ENCODE data around the gene PDE9A.

PDE9A gene

DNA sequence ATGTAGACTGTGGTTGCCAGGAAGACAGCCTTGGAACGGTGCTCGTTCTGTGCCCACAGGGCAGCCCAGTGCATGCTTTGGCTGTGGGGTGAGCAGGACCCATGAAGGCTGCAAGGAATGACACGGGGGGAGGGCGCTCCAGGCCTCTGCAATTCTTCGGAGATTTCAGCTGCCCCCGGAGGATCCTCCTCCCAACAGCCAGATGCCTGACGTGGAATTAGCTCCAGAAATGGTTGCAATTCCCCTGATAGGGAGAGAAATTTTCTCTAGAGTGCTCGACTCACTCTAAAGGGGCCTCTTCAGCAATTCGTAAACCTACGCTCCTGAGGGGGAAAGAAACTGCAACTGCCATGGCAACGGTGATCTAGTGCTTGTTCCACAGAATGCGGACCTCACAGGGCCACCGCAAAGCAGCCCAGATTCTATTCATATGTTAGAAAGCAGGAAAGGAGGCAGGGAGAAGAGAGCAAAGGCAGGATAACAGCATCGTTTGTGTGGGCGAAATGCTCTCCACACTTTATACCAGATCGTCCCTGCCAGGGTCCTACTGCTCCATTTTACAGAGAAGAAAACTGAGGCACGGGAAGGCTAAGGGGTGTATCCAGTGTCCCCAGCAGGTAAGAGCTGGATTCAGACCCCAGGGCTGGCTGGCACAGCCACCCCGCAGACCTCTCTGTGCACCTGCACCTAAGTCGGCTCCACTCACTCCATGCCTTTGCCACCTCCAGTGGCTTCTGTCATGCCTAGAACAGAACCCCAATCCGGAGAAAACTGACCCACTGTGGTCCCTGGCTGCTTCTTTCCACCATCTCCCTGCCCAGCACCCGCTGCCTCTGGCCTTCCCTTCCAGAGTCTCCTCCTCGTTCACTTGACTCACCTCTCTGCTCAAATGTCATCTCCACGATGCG lies 11.9 kb upstream of the PDE9A start:
- no peak for DNase-seq (ENCODE audit: low read depth, low spot score)

DNA sequence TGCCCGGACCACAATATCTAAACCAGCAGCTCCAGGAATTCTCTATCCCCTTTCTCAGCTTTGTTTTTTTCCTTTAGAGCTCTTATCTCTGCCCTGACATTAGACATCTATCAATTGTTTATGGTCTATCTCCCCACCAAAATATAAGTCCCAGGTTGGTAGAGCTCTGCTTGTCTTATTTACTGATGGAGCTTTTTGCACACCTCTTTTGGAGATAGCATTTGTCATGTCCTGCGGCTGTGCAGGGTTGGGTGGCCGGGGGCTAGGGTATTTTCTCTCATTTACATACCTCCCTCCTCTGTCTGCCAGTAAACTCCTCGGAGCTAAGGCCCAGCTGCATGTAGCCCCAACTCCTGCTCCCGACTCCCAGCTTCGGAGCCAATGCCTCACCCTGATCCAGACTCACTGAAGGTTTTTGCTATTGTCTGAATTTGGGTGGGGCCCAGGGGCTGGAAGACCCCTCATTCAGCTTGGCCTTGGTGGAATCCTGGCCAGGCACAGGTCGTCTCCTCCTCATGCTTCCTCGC lies 11.1 kb upstream of the PDE9A start:
- DNase-seq (ENCODE audit: low read depth, low spot score): no peak

DNA sequence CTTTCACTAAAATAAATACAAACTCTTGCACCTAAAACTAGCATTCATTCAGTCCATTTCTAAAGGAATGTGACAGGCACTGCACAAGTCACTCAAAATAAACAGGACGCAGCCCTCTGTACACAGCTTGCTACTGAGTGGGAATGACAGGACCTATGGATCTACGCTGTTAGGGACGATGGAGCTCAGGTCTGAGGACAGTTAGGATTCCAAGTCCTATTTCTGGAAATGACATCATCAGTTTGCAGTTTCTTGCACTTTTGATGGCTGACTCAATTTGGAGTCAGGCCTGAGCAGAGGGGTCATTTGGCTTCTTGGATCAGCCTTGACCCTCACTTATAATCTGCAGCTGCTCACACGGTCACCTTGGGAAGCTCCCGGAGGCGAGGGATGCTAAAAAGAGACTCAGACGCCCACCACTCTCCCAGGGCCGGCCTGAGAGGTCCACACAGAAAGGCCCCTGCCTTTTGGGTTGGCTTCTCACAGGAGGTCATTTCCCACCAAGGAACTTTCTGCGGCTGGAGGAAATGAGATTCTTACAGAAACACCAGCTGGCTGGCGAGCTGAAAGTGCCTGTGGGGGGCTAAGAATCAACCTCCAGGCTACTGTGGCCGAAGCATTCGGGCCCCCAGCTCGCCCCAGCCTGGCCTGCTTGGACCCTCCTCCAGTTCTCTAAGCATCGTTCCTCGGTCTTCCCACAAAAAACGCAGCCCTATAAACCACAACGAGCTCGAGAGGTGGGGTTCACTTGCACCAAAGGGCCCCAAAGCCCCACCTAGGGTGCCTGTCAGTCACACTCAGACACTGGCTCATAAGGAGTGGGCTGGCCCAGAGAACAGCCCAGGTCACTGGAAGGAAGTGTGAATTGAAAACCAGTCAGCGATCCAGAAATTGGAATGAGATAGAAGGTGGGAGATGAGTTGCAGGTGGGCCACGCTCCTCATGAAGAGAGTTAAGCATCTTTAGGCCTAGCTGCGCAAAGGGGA lies 8.9 kb upstream of the PDE9A start:
- no peak for DNase-seq (ENCODE audit: low read depth, low spot score)

DNA sequence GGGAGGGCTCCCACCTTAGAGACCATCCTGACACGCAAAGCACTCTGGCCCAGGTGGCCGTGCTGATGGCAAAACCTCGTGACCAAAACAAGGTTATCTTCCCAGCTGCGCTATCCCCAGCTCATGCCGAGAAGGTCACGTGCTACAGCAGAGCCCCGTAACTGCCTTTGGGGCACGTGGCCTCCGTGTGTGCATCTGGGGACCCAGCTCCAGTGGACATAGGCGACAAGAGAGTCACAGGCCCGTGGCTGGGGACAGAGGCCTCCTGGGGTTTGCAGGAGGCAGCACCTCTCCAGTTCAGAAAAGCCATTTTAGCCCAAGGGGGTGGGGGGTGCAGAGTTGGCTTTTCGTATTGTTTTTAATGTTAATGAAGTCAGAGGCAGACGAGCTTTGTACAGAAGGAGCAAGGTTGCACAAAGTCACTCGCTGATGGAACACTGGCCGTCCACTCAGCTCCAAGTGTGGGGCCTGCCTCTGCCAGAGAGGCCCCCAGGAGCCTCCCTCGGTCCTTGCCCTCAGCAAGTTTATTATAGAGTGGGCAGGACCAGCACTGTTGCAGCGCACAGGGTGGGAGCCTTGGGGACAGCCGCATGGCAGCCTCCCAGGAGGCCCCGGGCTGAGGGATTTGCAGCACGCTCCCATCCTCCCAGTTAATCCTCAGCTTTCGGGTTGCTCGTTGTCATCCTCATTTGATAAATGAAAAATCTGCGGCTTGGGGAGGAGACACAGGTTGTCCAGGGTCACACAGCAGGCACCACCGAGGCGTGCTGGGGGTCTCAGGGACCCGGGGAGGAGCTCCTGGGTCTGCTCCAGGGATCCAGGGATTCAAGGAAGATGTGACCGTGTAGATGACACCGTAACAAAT lies 8.0 kb upstream of the PDE9A start:
- no peak for DNase-seq (ENCODE audit: low read depth, low spot score)

DNA sequence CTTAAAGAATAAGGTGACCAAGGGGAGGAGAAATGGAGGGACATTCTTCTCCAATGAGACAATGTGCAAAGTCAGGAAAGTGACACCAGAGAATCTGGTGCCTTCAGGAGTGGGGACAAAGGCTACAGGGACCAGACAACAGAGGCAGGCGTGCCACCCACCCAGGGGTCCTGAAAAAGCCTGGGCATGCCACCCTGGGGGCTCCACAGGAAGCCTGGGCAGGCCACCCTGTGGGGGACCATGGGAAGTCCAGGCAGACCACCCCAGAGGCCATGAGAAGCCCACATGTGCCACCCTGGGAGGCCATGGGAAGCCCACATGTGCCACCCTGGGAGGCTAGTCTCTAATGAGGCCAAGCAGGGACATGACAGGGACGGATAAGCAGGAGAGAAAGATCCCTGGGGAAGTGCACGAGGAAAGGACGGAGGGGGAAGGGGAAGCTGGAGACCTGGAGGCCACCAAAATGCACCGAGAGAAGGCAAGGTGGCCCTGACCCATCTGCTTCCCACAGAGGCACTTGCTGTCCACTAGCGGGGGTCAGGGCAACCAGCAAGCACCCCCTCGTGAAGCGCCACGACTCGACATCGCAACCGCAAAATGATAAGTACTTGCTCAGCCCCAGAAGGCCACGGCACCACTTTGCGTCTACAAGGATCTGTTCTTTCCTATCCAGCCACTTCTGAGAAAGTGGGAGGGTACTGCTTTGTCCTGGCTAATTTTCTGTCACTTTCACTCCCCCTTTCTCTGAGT lies 7.2 kb upstream of the PDE9A start:
- no peak for DNase-seq (ENCODE audit: low read depth, low spot score)

DNA sequence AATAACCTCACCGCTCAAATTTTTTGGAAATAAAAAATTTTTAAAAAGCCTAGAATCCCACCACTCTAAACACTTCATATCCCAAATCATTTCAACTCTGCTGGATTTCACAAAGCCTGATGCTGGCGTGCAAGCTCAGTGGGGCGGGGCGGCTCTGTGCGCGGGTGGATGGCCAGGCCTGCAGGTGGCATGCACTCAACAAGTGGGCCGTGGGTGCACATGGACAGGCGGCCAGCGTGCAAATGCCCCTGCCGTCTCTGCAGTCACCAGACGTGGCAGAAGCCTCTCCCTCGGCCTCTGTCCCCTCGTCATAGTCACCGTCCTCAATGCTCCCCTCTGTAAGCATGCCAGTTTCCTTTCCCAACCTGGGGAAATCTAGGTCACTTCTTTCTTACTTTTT lies 6.6 kb upstream of the PDE9A start:
- no peak for DNase-seq (ENCODE audit: low read depth, low spot score)

DNA sequence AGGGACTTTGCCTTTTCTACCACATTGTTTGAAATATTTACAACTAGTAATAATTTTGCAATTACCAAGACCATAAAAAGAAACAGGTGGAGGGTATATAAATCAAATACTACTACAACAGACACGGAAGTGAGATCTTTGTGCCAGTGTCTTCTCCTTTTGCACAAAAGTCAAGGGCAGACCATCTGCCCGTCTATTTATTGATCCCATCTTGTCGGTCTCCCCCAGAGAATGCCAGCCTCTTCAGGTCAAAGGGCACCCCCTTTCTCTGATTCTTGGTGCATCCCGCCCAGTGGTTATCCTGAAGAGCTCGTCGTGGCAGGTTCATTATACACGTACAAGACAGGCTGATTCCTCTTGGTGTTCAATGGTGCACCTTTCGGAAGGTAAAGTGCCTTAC lies 4.8 kb upstream of the PDE9A start:
- DNase-seq (ENCODE audit: low read depth, low spot score): no peak

DNA sequence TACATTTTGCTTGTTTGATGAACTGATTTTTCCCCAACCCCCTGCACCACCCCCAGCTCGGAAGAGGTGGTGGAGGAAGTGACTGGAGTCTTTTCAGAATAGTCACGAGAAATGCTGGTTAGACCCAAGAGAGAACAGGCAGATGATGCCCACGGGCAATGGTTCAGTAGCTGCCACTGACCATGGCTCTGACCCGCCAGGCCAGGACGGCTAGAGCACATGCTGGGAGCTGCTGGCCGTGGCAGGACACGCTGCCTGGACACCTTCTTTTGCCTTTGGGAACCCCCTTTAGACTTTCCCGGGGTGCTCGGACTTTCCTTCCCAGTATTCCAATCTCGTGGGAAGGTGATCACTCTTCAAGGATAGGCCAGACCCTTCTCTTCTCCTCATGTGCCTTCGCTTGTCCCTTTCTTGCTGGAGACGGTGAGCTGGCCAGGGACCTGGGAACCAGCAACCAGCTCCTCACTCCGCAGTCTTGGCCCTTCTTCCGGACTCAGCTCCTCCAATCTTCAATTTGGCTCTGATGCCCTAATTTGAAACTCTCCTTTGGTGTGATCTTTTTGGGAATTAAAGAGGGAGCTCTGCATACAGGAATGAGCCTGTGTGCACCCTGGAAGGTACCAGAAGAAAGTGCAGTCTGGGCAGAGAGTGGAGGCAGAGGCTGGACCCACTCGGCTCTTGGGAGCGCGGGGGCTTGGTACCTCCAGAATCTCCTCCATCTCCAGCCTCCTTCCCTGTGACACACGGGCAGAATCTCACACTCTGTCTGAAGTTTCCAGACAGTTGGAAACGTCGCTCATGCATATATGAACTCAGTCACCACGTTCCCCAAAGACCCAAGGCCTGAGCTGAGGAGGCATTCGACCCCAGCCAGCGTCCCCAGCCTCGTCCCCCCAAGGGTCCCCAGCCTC lies 4.0 kb upstream of the PDE9A start:
- DNase-seq (ENCODE audit: low read depth, low spot score): no peak

DNA sequence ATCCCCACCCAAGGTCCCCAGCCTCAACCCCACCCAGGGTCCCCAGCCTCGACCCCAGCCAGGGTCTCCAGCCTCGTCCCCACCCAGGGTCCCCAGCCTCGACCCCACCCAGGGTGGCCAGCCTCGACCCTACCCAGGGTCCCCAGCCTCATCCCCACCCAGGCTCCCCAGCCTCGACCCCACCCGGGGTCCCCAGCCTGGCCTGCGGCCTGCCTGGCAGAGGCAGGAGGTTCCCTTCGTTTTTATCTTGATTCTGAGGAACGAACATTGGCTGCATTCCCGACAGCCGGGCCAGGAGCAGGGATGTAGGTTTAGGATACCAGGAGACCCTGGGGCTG lies 3.4 kb upstream of the PDE9A start:
- no peak for DNase-seq (ENCODE audit: low read depth, low spot score)

DNA sequence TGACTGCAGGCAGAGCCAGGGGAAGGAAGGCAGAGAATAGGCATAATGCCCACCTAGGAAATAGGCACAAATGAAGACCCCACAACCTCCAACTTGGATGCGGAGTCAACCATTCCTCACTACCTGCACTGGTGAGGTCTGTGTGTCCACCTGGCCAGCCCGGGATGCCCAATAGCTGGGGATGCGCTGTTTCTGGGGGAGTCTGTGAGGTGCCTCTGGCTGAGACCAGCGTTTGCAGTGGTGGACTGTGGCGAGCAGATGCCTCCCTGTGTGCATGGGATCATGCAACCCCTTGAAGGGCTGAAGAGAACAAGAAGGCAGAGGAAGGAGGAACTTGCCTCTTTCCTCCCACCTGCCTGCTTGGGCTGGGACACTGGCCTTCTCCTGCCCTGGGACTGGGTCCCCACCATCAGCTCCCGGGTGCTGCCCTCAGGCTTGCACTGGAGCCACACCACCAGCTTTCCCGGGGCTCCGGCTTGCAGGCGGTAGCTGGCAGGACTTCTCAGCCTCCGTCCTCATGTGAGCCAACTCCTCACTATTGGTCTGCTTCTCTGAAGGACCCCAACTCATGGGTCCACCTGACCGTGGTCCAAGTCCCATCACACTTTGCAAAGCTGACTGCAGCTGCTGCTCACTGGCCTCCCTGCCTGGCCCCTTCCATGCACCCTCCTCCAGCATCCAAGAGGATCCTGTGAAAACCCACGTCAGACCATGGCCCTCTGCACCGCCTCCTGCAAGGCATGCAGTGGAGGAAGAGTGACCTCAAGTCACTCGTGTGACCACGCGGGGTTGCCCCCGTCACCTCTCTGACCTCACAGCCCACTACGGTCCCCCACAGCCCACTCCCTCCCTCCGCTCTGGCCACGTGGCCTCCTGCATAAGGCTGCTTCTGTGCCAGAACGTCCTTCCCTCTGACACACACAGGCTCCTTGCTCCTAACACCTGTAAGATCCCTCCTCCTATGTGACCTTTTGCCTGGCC lies 2.7 kb upstream of the PDE9A start:
- DNase-seq (ENCODE audit: low read depth, low spot score): no peak

DNA sequence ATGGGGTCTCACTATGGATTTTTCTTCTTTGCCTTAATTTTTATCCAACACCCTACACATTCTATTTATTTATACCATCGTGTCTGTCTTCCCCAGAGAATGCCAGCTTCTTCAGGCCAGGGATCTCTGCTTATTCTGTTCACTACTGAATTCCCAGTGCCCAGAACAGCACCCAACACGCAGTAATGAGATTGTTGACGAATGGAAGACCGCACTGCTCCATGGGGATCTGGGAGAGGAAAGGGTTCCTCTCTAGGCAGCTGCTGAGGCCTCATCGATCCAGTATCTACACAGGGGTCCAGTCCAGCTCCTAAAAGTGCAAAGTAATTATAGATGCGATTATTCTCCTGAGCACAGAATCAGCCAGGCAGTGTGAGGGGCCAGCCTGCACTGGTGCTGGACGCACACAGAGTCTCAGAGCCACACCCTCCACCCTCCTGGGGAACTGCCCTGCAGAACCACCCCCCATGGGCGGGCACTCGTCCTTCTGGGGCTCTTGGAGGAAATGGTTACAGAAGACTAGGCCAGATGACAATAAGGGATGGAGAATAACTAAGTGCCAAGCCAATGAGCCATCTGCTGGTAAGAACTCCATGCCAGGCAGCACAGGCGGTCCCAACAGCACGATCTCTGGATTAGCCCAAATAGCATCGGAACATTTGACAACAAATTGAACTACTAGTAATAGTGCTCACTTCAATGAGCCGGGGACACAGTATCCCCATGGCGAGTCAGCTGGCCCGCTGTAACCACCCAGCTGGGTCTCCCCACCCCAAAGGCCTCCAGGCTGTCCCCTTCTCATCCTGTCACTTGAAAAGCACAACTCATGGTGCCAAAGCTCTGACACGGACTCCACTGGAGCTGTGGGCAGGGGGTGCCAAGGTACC lies 1.7 kb upstream of the PDE9A start:
- no peak for DNase-seq (ENCODE audit: low read depth, low spot score)

DNA sequence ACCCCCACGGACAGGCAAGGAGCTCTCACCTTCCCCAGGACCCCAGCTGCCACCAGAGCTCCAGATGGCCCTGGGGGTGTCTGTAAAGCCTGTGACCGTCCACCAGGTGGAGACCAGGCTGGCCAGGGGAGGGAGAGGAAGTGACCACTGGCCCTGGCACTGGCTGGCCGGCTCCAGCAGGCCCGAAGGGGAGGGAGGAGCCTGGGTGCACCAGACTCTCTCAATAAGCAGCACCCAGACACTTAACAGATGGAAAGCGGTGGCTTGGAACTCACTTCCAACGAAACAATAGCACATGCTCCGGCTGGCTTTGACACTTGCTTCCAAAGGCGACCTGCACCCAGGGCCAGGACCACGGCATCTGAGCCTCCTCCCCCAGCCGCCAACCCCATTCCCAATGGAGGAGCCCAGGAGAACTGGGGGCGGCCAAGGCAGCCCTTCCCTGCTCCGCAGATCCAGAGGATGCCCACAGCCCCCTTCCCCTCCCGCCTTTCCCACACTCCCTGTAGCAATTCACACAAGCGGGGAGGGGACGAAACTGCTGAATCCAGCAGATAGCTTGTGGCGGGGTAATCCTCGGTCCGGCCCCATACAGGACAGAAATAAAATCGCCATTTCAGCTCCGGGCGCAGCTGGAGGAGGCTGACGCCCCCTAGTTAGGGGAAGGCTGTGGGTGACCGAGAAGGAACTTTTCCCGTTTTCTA lies 742 bp upstream of the PDE9A start:
- DNase-seq (ENCODE audit: low read depth, low spot score): no peak

DNA sequence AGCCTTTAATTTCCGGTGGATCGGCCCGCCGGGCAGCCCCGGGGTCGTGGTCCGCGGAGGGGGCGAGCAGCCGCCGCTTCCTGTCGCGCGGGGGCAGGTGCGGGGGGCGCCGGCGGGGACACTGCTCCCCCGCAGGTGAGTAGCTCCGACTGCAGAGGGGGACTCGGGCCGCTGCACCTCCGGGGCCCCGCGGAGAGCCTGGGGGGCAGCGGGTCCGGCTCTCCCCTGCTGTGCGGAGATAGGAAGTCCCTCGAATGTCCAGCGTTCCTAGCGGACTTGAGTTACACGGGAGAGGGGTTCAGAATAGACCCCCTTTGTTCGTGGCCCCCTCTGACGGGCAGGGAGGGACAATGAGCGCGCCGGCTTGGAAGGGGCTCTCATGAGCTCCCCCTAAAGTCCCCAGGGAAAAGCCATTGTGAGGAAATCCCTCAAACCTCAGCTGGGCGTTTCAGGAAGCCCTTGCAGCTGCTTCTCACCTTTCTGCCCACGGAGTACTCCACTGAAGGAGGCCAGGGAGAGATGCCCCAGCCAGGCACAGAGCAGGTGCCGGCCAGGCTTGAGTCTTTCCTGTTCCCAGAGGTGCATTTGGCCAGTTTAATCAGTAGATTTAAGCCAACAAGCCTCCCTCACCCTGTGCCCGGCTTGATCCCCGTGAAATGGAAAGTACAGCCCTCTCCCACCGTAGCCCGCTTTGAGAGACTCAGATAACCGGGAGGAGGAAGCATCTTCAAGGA lies 925 bp downstream of the PDE9A start:
- no peak for DNase-seq (ENCODE audit: low read depth, low spot score)

DNA sequence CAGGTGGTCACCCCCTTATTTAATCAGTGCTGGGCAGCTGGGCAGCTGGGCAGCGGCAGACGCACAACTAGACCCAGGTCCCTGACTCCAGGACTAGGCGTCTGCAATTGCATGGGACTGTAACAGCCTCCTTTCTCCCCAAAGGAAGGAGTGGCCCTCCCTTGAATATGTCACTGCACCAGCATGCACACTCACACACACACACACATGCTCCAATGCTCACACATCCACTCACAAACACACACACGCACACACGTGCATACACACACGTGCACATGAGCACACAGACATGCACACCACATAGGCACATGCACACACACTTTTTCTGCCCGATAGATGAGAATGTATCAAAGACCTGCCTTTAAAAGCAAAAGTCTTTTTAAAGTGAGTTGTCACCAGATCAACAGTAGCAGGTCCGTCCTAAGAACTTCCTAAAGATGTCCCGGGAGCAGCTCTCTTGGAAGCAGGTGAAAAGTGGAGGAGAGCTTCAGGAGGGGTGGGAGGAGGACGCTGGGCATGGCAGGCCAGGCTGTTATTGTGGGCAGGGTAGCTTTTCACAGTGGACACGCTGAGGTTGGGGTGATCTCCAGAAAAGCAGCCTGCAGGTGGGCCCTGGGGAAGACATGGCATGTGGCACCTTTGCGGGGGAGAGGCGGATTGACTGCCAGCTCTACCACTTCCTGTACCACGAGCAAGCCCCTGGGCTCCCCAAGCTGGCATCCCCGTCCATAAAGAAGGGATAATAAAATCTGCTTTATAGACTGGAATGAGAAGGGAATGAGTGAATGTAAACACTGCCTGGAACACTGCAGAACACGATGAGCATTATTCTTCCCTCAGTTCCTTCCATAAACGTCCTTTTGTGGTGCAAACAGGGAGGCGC lies 1.7 kb downstream of the PDE9A start:
- no peak for DNase-seq (ENCODE audit: low read depth, low spot score)

Measured in iPS DF 19.7 (cell line).